COLO668 (cell line): ENCODE measurements around the gene HORMAD2.

Experiments
- DNase-seq: peaks from one replicate; lab custom pipeline; 2025; ENCODE audit not compliant: unreplicated experiment; lab: John Stamatoyannopoulos, UW

The HORMAD2 gene

GRCh38 chr22:30159561-30160353 is 79.5 kb downstream of the HORMAD2 start:
- DNase-seq = no peak

- no peak for DNase-seq
Observed at GRCh38 chr22:30161051-30161469, 80.8 kb downstream of the HORMAD2 start.

DNA sequence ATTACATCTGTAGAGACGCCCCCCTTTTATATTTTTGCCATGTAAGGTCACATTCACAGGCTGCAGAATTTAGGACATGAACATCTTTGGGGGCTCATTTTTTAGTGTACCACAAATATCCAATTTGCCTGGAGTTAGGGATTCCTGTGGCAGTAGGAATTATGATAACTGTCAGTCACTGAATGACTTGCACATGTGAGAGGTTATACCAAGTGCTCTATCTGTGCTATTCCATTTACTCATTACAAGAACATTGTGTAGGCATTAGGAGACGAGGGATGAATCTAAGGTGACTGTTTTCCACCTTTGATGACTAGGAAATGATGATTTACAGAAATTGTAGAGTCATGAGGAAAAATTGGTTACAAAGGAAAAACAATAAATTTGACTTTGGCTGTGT is 87.0 kb downstream of the HORMAD2 start:
- no peak for DNase-seq

DNA sequence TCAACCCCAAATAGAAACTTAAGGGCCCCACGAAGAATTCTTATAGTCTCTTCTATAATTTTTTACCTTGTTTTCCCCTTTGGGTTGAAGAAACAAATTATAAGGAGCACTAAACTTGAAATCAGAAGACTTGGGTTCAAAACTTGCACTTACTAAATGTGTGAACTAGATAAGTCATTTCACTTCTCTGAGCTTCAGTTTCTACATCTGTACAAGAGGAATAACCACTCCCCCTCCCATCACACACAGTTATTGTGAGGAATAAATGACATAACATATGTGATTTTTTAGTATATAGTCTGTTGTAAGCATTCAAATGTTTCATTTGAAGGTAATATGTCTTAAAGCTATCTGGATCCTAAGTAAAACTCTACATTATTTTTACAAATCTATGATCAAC is 87.5 kb downstream of the HORMAD2 start:
- no peak for DNase-seq

DNA sequence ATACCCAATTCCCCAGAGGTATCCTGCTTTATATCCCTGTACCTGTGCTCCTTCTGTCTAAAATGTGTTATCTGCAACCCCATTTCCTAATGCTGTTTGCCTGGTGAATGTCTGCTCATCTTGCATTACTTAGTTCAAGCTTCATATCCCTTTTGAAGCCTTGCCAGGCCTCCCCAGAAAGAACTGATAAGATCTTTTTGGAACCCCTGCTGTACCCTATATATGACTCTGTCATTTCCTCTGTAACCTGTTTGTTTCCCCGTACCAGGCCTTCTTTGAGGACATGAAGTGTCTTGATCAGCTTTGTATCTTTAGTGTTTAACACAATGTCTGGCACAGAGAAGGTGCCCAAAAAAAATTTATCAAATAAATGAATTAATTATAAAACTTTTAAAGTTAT is 88.7 kb downstream of the HORMAD2 start:
- no peak for DNase-seq

DNA sequence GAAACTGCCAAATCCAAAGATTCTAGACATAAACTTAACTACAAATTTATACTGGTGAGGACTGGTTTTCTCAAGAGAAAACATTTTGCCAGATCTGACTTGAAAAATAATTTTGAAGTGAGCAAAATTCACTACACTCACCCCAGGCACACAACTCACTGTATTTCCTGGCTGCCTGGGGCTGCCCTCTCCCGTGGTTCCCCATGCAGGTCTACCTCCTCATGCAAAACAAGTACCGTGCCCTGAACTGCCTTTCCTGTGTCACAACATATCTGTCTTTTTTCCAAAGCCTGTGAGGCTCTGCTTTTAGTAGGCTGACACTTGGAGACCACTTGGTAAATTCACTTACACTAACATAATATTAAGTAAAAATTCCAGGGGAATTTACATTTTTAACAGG is 89.9 kb downstream of the HORMAD2 start:
- DNase-seq = no peak

- no peak for DNase-seq
Observed at GRCh38 chr22:30171008-30171407, 90.7 kb downstream of the HORMAD2 start.

GRCh38 chr22:30175690-30176288 is 95.5 kb downstream of the HORMAD2 start:
- DNase-seq = no peak

- DNase-seq = no peak
Observed at GRCh38 chr22:30176431-30176830, 96.2 kb downstream of the HORMAD2 start.

GRCh38 chr22:30178181-30179126 is 98.2 kb downstream of the HORMAD2 start:
- no peak for DNase-seq

DNA sequence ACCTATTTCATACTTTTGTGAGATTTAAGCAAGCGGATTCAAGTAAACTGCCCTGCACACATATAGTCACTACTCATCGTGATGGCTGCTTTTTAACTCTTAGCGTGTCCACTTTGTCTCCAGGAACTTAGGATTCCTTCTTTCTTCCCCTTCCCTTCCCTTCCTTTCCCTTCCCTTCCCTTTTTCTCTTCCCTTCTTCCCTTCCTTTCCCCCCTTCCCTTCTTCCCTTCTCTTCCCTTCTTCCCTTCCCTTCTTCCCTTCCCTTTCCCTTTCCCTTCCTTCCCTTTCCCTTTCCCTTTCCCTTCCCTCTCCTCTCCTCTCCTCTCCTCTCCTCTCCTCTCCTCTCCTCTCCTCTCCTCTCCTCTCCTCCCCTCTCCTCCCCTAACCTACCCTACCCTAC is 100.4 kb downstream of the HORMAD2 start:
- DNase-seq = no peak

GRCh38 chr22:30181459-30182349 is 101.4 kb downstream of the HORMAD2 start:
- no peak for DNase-seq

GRCh38 chr22:30182350-30182745 is 102.1 kb downstream of the HORMAD2 start:
- DNase-seq = peak; percentile 38

DNA sequence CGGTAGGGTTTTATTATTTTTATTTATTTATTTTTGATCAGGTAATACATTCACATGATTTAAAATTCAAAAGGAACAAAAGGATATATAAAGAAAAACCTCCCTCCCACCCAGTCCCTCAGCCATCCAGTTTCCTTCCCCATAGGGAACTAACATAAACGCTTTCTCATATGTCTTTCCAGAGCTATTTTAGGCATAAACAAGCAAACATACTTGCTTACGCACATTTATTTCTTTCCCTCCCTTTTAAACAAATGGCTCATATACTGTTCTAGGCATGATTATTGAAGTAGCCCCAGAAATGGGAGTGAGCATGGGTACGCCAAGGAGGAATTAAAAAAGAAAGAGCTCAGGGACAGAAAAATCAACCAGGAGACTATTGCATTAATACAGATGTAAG is 102.6 kb downstream of the HORMAD2 start:
- no peak for DNase-seq

GRCh38 chr22:30183271-30183670 is 103.0 kb downstream of the HORMAD2 start:
- DNase-seq = no peak

GRCh38 chr22:30183861-30184278 is 103.6 kb downstream of the HORMAD2 start:
- DNase-seq = no peak

- DNase-seq = no peak
Observed at GRCh38 chr22:30185129-30185528, 104.9 kb downstream of the HORMAD2 start.

- DNase-seq = no peak
Observed at GRCh38 chr22:30185549-30185948, 105.3 kb downstream of the HORMAD2 start.

DNA sequence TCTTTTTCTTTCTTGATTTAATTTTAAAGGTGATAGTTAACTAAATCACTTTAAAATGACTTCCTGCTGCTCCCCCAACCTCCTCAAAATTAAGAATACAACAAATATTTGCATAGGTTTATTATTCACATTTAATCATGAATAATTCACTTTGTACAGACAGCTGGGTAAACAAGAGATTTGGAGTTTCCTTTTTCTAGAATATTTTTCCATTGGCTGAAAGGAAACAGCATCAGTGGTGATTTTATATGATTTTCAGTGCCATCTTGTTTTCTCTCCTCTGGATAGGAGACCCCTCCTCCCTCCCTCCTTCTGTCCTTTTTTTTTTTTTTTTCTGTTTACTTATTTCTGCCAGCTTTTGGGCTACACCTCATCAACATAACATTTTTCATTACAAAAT is 105.8 kb downstream of the HORMAD2 start:
- no peak for DNase-seq

- DNase-seq = peak; percentile 11
Observed at GRCh38 chr22:30186510-30186909, 106.2 kb downstream of the HORMAD2 start.

- no peak for DNase-seq
Observed at GRCh38 chr22:30187094-30187493, 106.8 kb downstream of the HORMAD2 start.
